H1 (cell line): ENCODE results near the gene FBN1. TPM values are rescaled to one million over a fixed set of nuclear protein-coding genes. Genes with fewer than 3 reads are reported as not detected.

Experiments used
- CTCF ChIA-PET: fragments of 300-600 bp; sonication (Branson Sonifier 250); formaldehyde crosslinking; loops from one replicate; lab custom pipeline; 2021; ENCODE audit not compliant: partially characterized antibody; lab: Charles Lee
- POLR2A ChIA-PET: fragments of 300-600 bp; sonication (Branson Sonifier 250); formaldehyde crosslinking; loops from one replicate; lab custom pipeline; 2021; ENCODE audit warnings: inconsistent platforms; ENCODE audit not compliant: partially characterized antibody; lab: Charles Lee
- DNase-seq, 2 experiments: peaks; one replicate each; pipeline versions ENCODE4 v3.0.0 to v3.0.0-alpha.2; 2010 to 2022; ENCODE audit warnings: low spot score in 2 of 2, low read depth in 1 of 2, mixed read lengths in 1 of 2
- FAIRE-seq: peaks from 2 replicates; lab custom pipeline; 2011; peaks lifted over from hg19 to GRCh38; lab: Jason Lieb, UNC
- H2AFZ ChIP-seq: 2 replicates; pipeline ENCODE4 v1.8.1; 2012; ENCODE audit warnings: low read length, inconsistent platforms
- H2AK5ac ChIP-seq: 2 replicates; pipeline ENCODE4 v1.6.1; 2013; ENCODE audit warnings: low read depth, low read length
- H2BK120ac ChIP-seq: replicated peaks from 2 replicates; pipeline ENCODE3; 2013; ENCODE audit warnings: low read depth, low read length, inconsistent platforms
- H2BK12ac ChIP-seq: 2 replicates; pipeline ENCODE4 v1.6.1; 2013; ENCODE audit warnings: low read depth, low read length
- H2BK15ac ChIP-seq: 2 replicates; pipeline ENCODE4 v1.6.1; 2013; ENCODE audit warnings: low read length
- H2BK20ac ChIP-seq: 2 replicates; pipeline ENCODE4 v1.6.1; 2013; ENCODE audit warnings: low read length
- H2BK5ac ChIP-seq: 2 replicates; pipeline ENCODE4 v1.6.1; 2013; ENCODE audit warnings: low read depth, low read length
- H3K14ac ChIP-seq: 2 replicates; pipeline ENCODE4 v1.6.1; 2013; ENCODE audit warnings: inconsistent platforms; ENCODE audit not compliant: insufficient read length
- H3K18ac ChIP-seq: 2 replicates; pipeline ENCODE4 v1.6.1; 2013; ENCODE audit warnings: low read length; ENCODE audit errors: extremely low read depth
- H3K23ac ChIP-seq: 2 replicates; pipeline ENCODE4 v1.6.1; 2013; ENCODE audit warnings: inconsistent platforms; ENCODE audit not compliant: insufficient read length
- H3K23me2 ChIP-seq: 2 replicates; pipeline ENCODE4 v1.6.1; 2013; ENCODE audit warnings: low read depth, low read length
- H3K27ac ChIP-seq: 2 replicates; pipeline ENCODE4 v1.6.1; 2011; ENCODE audit warnings: low read depth, low read length, inconsistent platforms
- H3K27me3 ChIP-seq, 4 experiments: replicated peaks in 1 of 4; 1 replicate in 1 of 4; 2 replicates in 3 of 4; pipeline versions ENCODE4 v1.6.1 to v1.8.1; 2011 to 2013; ENCODE audit warnings: low read length in 3 of 4, mild to moderate bottlenecking in 3 of 4, inconsistent platforms in 2 of 4, mixed read lengths in 2 of 4, moderate library complexity in 1 of 4; ENCODE audit not compliant: control insufficient read depth in 3 of 4, insufficient read depth in 3 of 4; ENCODE audit errors: extremely low read depth in 1 of 4
- H3K36me3 ChIP-seq, 4 experiments: 2 replicates each; pipeline versions ENCODE4 v1.6.1 to v1.8.1; 2011 to 2013; ENCODE audit warnings: mild to moderate bottlenecking in 4 of 4, low read length in 3 of 4, moderate library complexity in 2 of 4, control low read depth in 1 of 4, inconsistent platforms in 1 of 4; ENCODE audit not compliant: insufficient read depth in 4 of 4, control insufficient read depth in 2 of 4
- H3K4ac ChIP-seq: replicated peaks from 2 replicates; pipeline ENCODE3; 2013; ENCODE audit warnings: low read length, low read depth, mixed read lengths, inconsistent platforms; ENCODE audit not compliant: insufficient read length
- H3K4me1 ChIP-seq, 4 experiments: replicated peaks in 1 of 4; 1 replicate in 1 of 4; 2 replicates in 3 of 4; pipeline versions ENCODE4 v1.6.1 to v1.8.1; 2011 to 2013; ENCODE audit warnings: low read length in 3 of 4, inconsistent platforms in 2 of 4, mixed read lengths in 1 of 4; ENCODE audit not compliant: insufficient read depth in 4 of 4, control insufficient read depth in 3 of 4
- H3K4me2 ChIP-seq, 2 experiments: 2 replicates each; pipeline versions ENCODE4 v1.6.1 to v1.8.1; 2011 to 2013; ENCODE audit warnings: low read depth in 2 of 2, low read length in 2 of 2, control low read depth in 1 of 2, inconsistent platforms in 1 of 2, mild to moderate bottlenecking in 1 of 2; ENCODE audit not compliant: insufficient read depth in 1 of 2
- H3K4me3 ChIP-seq, 4 experiments: fragments of 200-600, 300-600 bp in 1 of 4; sonication (generic), shearing (Covaris generic), sonication (Bioruptor Twin) in 1 of 4; 2 replicates each; pipeline versions ENCODE4 v1.5.1 to v1.8.1; 2011 to 2016; ENCODE audit warnings: low read length in 4 of 4, low read depth in 3 of 4, control low read depth in 2 of 4, inconsistent platforms in 2 of 4, mild to moderate bottlenecking in 2 of 4, mixed read lengths in 1 of 4, moderate library complexity in 1 of 4; ENCODE audit not compliant: insufficient read depth in 2 of 4; ENCODE audit errors: extremely low read depth in 1 of 4
- H3K56ac ChIP-seq: replicated peaks from 2 replicates; pipeline ENCODE3; 2013; ENCODE audit warnings: low read depth, mild to moderate bottlenecking, mixed read lengths, low read length, inconsistent platforms; ENCODE audit not compliant: insufficient read length
- H3K79me1 ChIP-seq: 2 replicates; pipeline ENCODE4 v1.6.1; 2013; ENCODE audit warnings: low read depth, low read length, control low read depth
- H3K79me2 ChIP-seq, 2 experiments: 2 replicates each; pipeline versions ENCODE4 v1.6.1 to v1.8.1; 2012 to 2013; ENCODE audit warnings: low read length in 2 of 2, mild to moderate bottlenecking in 2 of 2, inconsistent platforms in 1 of 2; ENCODE audit not compliant: insufficient read depth in 2 of 2, control insufficient read depth in 1 of 2
- H3K9ac ChIP-seq, 4 experiments: replicated peaks in 1 of 4; 1 replicate in 1 of 4; 2 replicates in 3 of 4; pipeline versions ENCODE4 v1.6.1 to v1.8.1; 2011 to 2013; ENCODE audit warnings: low read depth in 3 of 4, low read length in 3 of 4, control low read depth in 2 of 4, mild to moderate bottlenecking in 2 of 4, moderate library complexity in 2 of 4, inconsistent platforms in 1 of 4; ENCODE audit errors: extremely low read depth in 1 of 4
- H3K9me3 ChIP-seq, 2 experiments: 2 replicates each; pipeline versions ENCODE4 v1.6.1 to v1.8.1; 2012 to 2013; ENCODE audit warnings: mild to moderate bottlenecking in 2 of 2, moderate library complexity in 2 of 2, control low read depth in 1 of 2, inconsistent platforms in 1 of 2, low read depth in 1 of 2, low read length in 1 of 2, mixed read lengths in 1 of 2; ENCODE audit not compliant: insufficient read depth in 2 of 2
- H4K20me1 ChIP-seq, 2 experiments: replicated peaks in 1 of 2; 2 replicates each; pipeline versions ENCODE3 to v1.8.1; 2011 to 2013; ENCODE audit warnings: inconsistent platforms in 2 of 2, low read length in 2 of 2, mild to moderate bottlenecking in 1 of 2; ENCODE audit not compliant: insufficient read depth in 2 of 2, control insufficient read depth in 1 of 2
- H4K5ac ChIP-seq: 2 replicates; pipeline ENCODE4 v1.6.1; 2013; ENCODE audit warnings: low read length, low read depth, mixed read lengths, inconsistent platforms; ENCODE audit not compliant: insufficient read length
- H4K8ac ChIP-seq: 2 replicates; pipeline ENCODE4 v1.8.0; 2013; ENCODE audit warnings: mild to moderate bottlenecking, moderate library complexity, low read length, inconsistent platforms; ENCODE audit not compliant: insufficient read depth; ENCODE audit errors: extremely low read depth
- H4K91ac ChIP-seq: replicated peaks from 2 replicates; pipeline ENCODE3; 2013; ENCODE audit warnings: low read length, mixed read lengths, inconsistent platforms; ENCODE audit not compliant: insufficient read length
- ASH2L ChIP-seq: fragments of 200-600, 300-600 bp; sonication (generic); IDR thresholded peaks from one replicate; pipeline ENCODE4 v1.7.1; 2017; ENCODE audit warnings: low read length
- BACH1 ChIP-seq: IDR thresholded peaks from 2 replicates; pipeline ENCODE4 v1.6.1; 2012; ENCODE audit warnings: low read length, improper control_type of control experiment
- BRCA1 ChIP-seq: IDR thresholded peaks from 2 replicates; pipeline ENCODE4 v1.6.1; 2012; ENCODE audit warnings: low read depth, low read length, improper control_type of control experiment
- CTCF ChIP-seq, 3 experiments: IDR thresholded peaks; 1 replicate in 2 of 3; 2 replicates in 1 of 3; pipeline versions ENCODE4 v1.5.1 to v1.6.1; 2011; ENCODE audit warnings: low read length in 3 of 3, mild to moderate bottlenecking in 3 of 3, inconsistent platforms in 2 of 3, low read depth in 1 of 3, moderate library complexity in 1 of 3; ENCODE audit not compliant: insufficient read depth in 1 of 3; ENCODE audit errors: control extremely low read depth in 1 of 3
- WGBS, 2 experiments: shearing (Covaris generic) in 1 of 2; methylation state at CpG; one replicate each; pipeline versions ENCODE4 v1.1.6 to v1.1.7; 2013 to 2015; ENCODE audit warnings: low lambda C conversion rate in 2 of 2, mixed read lengths in 2 of 2, inconsistent platforms in 1 of 2, low coverage in 1 of 2, missing lambda C conversion rate in 1 of 2; ENCODE audit not compliant: insufficient replicate concordance in 2 of 2, insufficient coverage in 1 of 2, insufficient read length in 1 of 2; ENCODE audit errors: extremely low coverage in 1 of 2, missing lambda C conversion rate in 1 of 2; 5-methylcytosine and 5-hydroxymethylcytosine counted together
- polyA plus RNA-seq, 7 experiments: library from polyadenylated mRNA; depleted of rRNA in 3 of 7; stranded (reverse) in 5 of 7; unstranded in 2 of 7; fragments of >200 nt in 5 of 7; fragments of 200-250 nt in 2 of 7; gene quantifications; 1 replicate in 5 of 7; 2 replicates in 1 of 7; 4 replicates in 1 of 7; pipeline versions ENCODE4 v1.2.1 to v1.2.3, GENCODE V29; 2011 to 2013; ENCODE audit warnings: missing spikeins in 2 of 7, mixed read lengths in 2 of 7
- total RNA-seq: library from RNA; stranded (reverse); fragmentation: NEBNext Ultra II Directional; extraction: Animal tissue kit (Norgen Biotek cat#: 25700); gene quantifications from 2 replicates; pipeline ENCODE4 v1.2.1, GENCODE V29; 2021

The FBN1 gene
- total and polyA plus RNA-seq, 2 of the 8 experiments (the other 6 are each of a cell fraction or from before 2014, with no cell fraction given) = 3.0 to 4.0 TPM

GRCh38 chr15:48469681-48470080 lies 175.8 kb downstream of the FBN1 start:
- H3K9ac ChIP-seq = no peak overlapping the region
- no peaks in the 10 kb centered on the region for H3K4me1 ChIP-seq
- POLR2A ChIA-PET = no interaction called here
- no peak for FAIRE-seq
- H3K36me3 ChIP-seq = 0 out of 8 replicates have a peak, but pooled peaks cover 0 to 2% (median 0%) of the 10 kb centered on the region in 4 experiments
- no peak overlapping the region for H3K23ac ChIP-seq
- H3K9me3 ChIP-seq = no peaks in the 10 kb centered on the region
- H3K79me1 ChIP-seq = no peaks in the 10 kb centered on the region
- H4K8ac ChIP-seq = no peak overlapping the region
- no peak overlapping the region for H3K4me3 ChIP-seq
- no peak overlapping the region for H4K5ac ChIP-seq
- no peak overlapping the region for H3K14ac ChIP-seq
- H3K4ac ChIP-seq = no peak overlapping the region
- H2BK5ac ChIP-seq = no peak overlapping the region
- WGBS, 2 experiments = 85% methylated on average over 5 of the region's 5 CpGs; no CpG with 5 or more reads in 1 of the 2 experiments
- H4K91ac ChIP-seq = no peak overlapping the region
- H3K27ac ChIP-seq = no peak overlapping the region
- H3K56ac ChIP-seq = no peak overlapping the region
- H2AK5ac ChIP-seq = no peak overlapping the region
- no peak overlapping the region for H2AFZ ChIP-seq
- CTCF ChIA-PET = no interaction called here
- no peak overlapping the region for H3K4me2 ChIP-seq
- H3K27me3 ChIP-seq = no peaks in the 10 kb centered on the region
- TF ChIP-seq BACH1 (no peak), ASH2L (no peak), CTCF (IDR thresholded peaks at IDR 0.05; ENCODE audit: control extremely low read depth in 1 of 3, insufficient read depth in 1 of 3, low read depth in 1 of 3, low read length in 3 of 3) (no peak), BRCA1 (no peak)
- no peak overlapping the region for H2BK20ac ChIP-seq
- no peak for DNase-seq
- H3K18ac ChIP-seq = no peak overlapping the region
- H2BK12ac ChIP-seq = no peak overlapping the region
- no peak overlapping the region for H2BK15ac ChIP-seq
- no peaks in the 10 kb centered on the region for H4K20me1 ChIP-seq
- no peaks in the 10 kb centered on the region for H3K79me2 ChIP-seq
- no peaks in the 10 kb centered on the region for H3K23me2 ChIP-seq
- no peak overlapping the region for H2BK120ac ChIP-seq
